Lower leg skin (tissue), 4 donors: ENCODE results near the gene RIPK4. TPM values are rescaled to one million over a fixed set of nuclear protein-coding genes. Genes with fewer than 3 reads are reported as not detected.

Experiments
- DNase-seq, 2 donors: peaks; one replicate each; pipeline ENCODE4 v3.0.0-alpha.2; 2019; ENCODE audit warnings: low spot score in 2 of 2
- H3K4me3 ChIP-seq: fragments of 200-600 bp; sonication (generic); 2 replicates; pipeline ENCODE4 v1.5.1; 2017; ENCODE audit warnings: mild to moderate bottlenecking, low read depth; ENCODE audit not compliant: poor library complexity, severe bottlenecking
- CTCF ChIP-seq, 3 donors: fragments of 450-650 bp; IDR thresholded peaks; one replicate each; pipeline ENCODE4 v1.5.1; 2016; ENCODE audit warnings: antibody characterized with exemption in 3 of 3, mild to moderate bottlenecking in 3 of 3, moderate library complexity in 2 of 3
- POLR2A ChIP-seq, 2 donors: fragments of 450-650 bp; IDR thresholded peaks; one replicate each; pipeline ENCODE4 v1.6.1; 2016 to 2017; ENCODE audit warnings: antibody characterized with exemption in 2 of 2, mild to moderate bottlenecking in 1 of 2, moderate library complexity in 1 of 2
- WGBS, 2 donors: methylation state at CpG; one replicate each; pipeline ENCODE4 v1.1.5; 2018; 5-methylcytosine and 5-hydroxymethylcytosine counted together
- intact Hi-C: fragments of 100-400 bp; cut with DNase I; formaldehyde crosslinking; loops from one replicate; pipeline ENCODE4 v1.15.0; 2023; ENCODE audit warnings: low total_unique reads
- total RNA-seq, 4 donors: library from RNA; depleted of rRNA; stranded (reverse); fragments of >200 nt; gene quantifications; one replicate each; pipeline ENCODE4 v1.1.0, GENCODE V29; 2016

The RIPK4 gene
- total RNA-seq, 4 donors from 2014 or later, result 61.0 to 88.1 (median 68.2) TPM

GRCh38 chr21:41771625-41771945 is 4.7 kb upstream of the RIPK4 start:
- no peak overlapping the region for H3K4me3 ChIP-seq
- WGBS, 2 donors, result 87 to 94% methylated on average over 7 of the region's 7 CpGs
- intact Hi-C loops, result no loop called here
- no peak for DNase-seq
- TF ChIP-seq POLR2A (IDR thresholded peaks at IDR 0.05), result no peak
- TF ChIP-seq CTCF (IDR thresholded peaks at IDR 0.05), result no peak

DNA sequence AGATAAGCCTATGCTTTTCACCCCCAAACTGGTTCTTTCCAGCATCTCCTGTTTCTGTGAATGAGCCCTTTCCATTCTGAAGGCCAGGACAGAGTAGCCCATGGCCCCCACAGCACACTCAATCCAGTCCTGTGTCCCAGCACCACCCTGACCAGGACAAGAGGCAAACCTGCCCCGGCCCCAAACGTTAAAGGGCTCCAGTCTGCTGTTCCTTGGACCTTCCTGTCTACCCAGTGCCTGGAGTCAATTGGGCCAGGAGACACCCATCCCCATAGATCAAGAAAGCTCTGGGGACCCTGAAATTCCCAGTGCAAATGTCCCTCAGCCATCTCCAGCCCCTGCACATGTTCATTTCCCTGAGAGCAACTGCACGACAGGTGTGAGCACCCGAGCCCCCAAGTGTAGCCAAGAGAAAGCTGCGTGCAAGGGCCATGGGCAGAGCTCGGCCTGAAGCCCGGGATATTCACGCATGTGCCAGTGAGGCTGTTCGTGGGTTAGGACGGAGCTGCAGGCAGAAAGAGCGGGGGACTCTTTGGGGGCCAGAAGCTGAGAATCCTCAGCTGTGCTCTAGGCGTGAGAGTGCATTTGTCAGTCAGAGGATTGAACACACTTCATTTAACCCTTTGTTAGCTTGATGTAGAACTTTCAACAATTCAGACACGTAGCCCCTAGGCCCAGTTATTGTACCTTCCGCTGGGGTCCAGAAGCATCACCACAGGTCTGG is 4.2 kb upstream of the RIPK4 start:
- TF ChIP-seq POLR2A (IDR thresholded peaks at IDR 0.05) (no peak), CTCF (IDR thresholded peaks at IDR 0.05) (no peak)
- DNase-seq, result peak in 1 of 2 donors; percentile 80
- H3K4me3 ChIP-seq, result no peak overlapping the region
- 85 to 89% methylated on average over 14 of the region's 14 CpGs for WGBS, 2 donors
- intact Hi-C loops, result no loop called here

GRCh38 chr21:41769933-41770332 is 3.1 kb upstream of the RIPK4 start:
- DNase-seq, result peak in 1 of 2 donors; percentile 74
- TF ChIP-seq POLR2A (IDR thresholded peaks at IDR 0.05) (no peak), CTCF (IDR thresholded peaks at IDR 0.05) (no peak)
- H3K4me3 ChIP-seq, result no peak overlapping the region
- 92% methylated on average over 5 of the region's 5 CpGs for WGBS, 2 donors
- intact Hi-C loops, result no loop called here

GRCh38 chr21:41769521-41769920 is 2.7 kb upstream of the RIPK4 start:
- intact Hi-C loops, result no loop called here
- 91 to 94% methylated on average over 7 of the region's 7 CpGs for WGBS, 2 donors
- DNase-seq, result peak in 1 of 2 donors; percentile 72

GRCh38 chr21:41769111-41769510 is 2.3 kb upstream of the RIPK4 start:
- intact Hi-C loops, result no loop called here
- 44 to 46% methylated on average over 10 of the region's 10 CpGs for whole genome bisulfite sequencing, 2 donors
- no peak overlapping the region for H3K4me3 ChIP-seq
- no peak for TF ChIP-seq POLR2A (IDR thresholded peaks at IDR 0.05)
- peak in 1 of 2 donors; percentile 72 for DNase-seq

More at GRCh38 chr21:41769521-41769920, 2.7 kb upstream of the RIPK4 start:
- no peak for TF ChIP-seq POLR2A (IDR thresholded peaks at IDR 0.05)
- no peak for TF ChIP-seq CTCF (IDR thresholded peaks at IDR 0.05)
- H3K4me3 ChIP-seq, result no peak overlapping the region

DNA sequence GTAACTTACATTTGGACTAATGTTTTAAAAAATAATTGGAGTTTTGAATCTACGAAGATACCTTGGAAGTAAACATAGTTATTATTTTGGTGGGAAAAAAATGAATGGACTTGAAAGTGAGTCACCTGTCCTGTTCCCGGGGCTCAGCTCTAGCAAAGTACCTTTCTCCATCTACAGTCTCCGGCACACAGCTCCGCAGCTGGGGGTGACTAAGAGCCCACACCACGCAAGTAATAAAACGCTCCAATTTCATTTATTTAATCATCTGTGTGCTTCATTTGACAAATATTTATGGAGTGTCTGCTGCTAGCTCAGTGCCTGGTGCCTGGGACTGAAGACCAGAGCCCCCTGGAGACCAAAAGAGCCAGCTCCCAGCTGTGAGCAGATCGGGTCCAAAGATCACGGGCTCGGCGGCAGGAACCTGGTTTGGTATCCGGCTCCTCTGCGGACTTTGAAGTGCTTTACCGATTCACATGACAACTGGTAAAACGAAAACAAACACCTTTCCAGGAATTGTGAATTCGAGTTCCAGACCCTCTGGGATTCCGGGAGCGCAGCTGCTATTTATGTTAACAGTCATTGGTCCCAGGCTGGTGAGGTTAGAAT is 1.7 kb upstream of the RIPK4 start:
- TF ChIP-seq POLR2A (IDR thresholded peaks at IDR 0.05) (no peak), CTCF (IDR thresholded peaks at IDR 0.05) (no peak)
- intact Hi-C loops, result no loop called here
- no peak overlapping the region for H3K4me3 ChIP-seq
- DNase-seq, result peak in 1 of 2 donors; percentile 84
- WGBS, 2 donors, result 3 to 4% methylated on average over 17 of the region's 17 CpGs
